Renal pelvis (tissue), 4 donors: Measurements from ENCODE around the gene ARHGAP27. TPM values are rescaled to one million over a fixed set of nuclear protein-coding genes. Genes with fewer than 3 reads are reported as not detected.
"Not testable (repeated sequence)": the region's sequence is repeated elsewhere in the genome, so short reads cannot be mapped to it uniquely, and the experiment has no call there.

ENCODE experiments used
- DNase-seq: peaks from one replicate; pipeline ENCODE4 v3.0.0-alpha.2; 2013
- polyA plus RNA-seq, 3 donors: library from polyadenylated mRNA; unstranded; fragments of 120-200 nt; gene quantifications; one replicate each; pipeline ENCODE4 v1.2.1, GENCODE V29; 2013; ENCODE audit not compliant: insufficient read length in 3 of 3

Gene ARHGAP27
- polyA plus RNA-seq, 3 donors: 15.7 to 21.7 (median 20.4) TPM

DNA sequence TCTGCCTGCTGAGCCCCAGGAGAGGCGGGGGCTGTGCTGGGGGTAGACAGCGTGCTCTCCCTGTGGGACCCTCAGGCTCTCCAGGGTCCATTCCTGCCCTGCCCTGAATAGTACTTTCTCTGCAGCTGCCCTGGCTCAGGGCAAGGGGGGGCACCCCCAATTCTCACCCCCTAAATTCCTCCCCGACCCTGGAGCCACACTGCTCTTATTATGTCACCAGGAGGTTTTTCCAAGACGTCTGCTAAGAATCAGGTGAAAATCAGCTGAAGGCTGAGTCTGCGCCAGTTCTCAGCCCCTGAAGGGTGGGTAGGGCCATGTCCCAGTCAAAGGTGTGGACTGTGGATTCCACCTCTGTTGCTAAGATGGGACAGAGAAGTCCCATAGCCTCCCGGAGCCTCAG, 66.0 kb downstream of the ARHGAP27 start:
- no peak for DNase-seq

- no peak for DNase-seq
Observed at GRCh38 chr17:45366049-45366448, 66.6 kb downstream of the ARHGAP27 start.

DNA sequence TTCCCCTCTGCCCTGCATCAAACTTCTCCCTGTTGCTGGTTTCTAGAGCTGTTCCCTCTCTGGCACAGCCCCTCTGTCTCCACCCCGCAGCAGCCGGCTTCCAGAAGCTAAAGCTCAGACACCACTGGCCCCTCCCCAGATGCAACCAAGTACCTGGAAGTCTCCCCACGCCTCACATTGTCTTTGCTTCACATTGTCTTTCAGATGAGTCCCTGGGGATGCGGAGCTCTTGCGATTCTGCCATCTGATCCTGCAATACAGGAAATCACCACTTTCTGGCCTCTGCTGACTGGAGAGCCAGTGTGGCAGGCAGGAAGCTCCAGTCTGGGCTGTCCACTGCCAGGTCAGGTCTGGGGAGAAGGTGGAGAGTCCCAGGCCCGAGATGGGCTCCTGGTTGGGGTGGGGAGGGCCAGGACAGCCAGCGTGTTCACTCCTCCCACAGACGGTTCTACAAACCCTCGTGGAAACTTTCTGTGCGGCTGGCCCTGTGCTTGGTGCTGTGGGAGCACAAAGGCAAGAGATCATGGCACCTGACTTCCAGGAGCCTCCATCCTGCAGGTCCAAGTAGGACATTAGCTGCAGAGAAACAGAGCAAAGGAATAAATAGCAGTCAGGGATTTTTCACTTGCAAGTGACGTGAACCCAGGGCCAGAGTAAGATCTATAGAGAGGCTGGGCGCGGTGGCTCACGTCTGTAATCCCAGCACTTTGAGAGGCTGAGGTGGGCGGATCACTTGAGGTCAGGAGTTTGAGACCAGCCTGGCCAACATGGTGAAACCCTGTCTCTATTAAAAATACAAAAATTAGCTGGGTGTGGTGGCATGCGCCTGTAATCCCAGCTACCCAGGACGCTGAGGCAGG, 67.9 kb downstream of the ARHGAP27 start:
- DNase-seq: no peak

GRCh38 chr17:45363498-45363897, 69.2 kb downstream of the ARHGAP27 start:
- DNase-seq: no peak

GRCh38 chr17:45361976-45362375, 70.7 kb downstream of the ARHGAP27 start:
- DNase-seq: no peak

DNA sequence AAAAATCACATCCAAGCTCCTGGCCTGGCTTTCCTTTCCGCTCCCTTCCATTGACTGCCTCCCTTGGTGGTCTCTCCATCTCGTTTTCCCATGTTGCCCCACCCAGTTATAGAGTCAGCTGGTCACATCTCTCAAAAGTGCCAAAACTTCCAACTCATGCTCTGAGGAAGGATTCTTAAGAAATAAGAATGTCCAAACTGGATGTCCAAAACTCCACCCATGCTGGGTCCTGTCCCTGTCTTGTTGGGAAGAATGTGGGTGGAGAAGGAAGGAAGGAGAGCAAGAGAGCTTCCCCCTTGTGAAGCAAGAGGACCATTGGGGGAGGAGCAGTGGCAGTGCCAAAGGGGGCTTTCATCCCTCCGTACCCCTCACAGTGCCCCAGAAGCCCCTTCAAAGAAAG, 71.2 kb downstream of the ARHGAP27 start:
- no peak for DNase-seq

DNA sequence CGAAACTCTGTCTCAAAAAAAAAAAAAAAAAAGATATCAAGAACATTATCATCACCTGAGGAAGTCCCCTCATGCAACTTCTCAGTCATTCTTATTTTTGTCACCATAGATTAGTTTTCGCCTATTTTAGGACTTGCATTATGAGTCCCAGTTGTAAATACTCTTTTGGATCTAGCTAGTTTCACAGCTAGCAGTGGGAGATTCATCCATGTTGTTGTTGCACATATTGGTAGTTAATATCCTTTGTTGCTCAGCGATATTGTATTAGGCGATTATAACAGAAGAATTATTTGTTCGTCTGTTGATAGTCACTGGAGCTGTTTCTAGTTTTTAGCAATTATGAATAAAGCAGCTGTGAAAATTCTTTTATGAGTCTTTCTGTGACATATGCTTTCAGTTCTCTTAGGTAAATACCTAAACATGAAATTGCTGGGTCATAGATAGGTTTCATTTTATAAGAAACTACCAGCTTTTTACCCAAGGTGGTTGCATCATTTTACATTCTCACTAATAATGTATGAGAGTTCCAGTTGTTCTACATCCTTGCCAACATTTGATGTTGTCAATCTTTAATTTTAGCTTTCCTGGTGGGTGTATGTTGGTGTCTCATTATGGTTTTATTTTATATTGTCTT, 75.2 kb downstream of the ARHGAP27 start:
- DNase-seq: no peak

GRCh38 chr17:45355087-45355486, 77.6 kb downstream of the ARHGAP27 start:
- no peak for DNase-seq

DNA sequence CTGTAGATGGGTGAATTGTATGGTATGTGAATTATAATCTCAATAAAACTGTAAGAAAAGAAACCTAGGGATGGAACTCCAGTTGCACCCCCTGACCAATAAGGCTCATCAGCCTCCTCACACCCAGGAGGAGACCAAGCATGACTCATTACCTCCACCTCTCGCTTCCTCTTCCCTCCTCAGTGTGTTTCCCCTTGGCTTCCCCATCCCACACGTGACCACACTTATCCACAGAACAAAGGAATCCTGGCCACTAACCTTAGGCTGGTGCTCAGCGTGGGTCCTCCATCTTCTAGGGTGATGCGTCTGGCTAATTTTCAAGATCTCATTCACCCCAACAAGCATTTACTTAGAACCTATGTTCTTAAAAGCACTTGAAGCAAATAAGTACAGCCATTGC, 79.6 kb downstream of the ARHGAP27 start:
- DNase-seq: no peak

DNA sequence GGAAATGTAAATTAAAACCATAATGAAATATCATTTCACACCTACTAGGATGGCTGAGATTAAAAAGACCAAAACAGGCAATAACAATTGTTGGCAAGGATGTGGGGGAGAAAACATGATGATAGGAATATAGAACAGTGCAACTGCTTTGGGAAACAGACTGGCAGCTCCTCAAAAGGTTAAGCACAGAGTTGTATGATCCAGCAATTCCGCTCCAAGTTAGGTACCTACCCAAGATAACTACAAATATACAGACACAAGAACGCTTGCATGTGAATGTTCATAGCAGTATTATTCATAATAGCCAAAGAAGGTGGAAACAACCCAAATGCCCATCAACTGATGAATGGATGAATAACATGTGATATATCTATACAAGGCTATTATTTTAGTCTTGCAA, 80.8 kb downstream of the ARHGAP27 start:
- no peak for DNase-seq

DNA sequence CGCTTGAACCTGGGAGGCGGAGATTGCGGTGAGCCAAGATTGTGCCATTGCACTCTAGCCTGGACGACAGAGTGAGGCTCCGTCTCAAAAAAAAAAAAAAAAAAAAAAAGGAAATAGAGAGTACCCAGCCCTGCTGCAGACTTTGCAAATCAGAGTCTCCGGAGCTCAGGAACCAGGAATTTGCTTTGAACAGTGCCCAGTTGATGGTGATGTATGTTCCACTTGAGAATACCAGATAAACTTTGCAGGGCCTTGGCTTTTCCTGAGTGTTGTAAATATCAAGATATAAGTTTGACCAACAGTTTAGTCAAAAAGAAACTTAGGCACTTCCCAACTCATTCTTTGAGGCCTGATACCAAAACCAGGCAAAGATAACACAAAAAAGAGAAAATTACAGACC, 85.2 kb downstream of the ARHGAP27 start:
- DNase-seq: no peak

- DNase-seq: no peak
Observed at GRCh38 chr17:45346216-45347015, 86.3 kb downstream of the ARHGAP27 start.

- peak; percentile 68 for DNase-seq
Observed at GRCh38 chr17:45345554-45346215, 87.0 kb downstream of the ARHGAP27 start.

GRCh38 chr17:45345246-45345553, 87.5 kb downstream of the ARHGAP27 start:
- no peak for DNase-seq

DNA sequence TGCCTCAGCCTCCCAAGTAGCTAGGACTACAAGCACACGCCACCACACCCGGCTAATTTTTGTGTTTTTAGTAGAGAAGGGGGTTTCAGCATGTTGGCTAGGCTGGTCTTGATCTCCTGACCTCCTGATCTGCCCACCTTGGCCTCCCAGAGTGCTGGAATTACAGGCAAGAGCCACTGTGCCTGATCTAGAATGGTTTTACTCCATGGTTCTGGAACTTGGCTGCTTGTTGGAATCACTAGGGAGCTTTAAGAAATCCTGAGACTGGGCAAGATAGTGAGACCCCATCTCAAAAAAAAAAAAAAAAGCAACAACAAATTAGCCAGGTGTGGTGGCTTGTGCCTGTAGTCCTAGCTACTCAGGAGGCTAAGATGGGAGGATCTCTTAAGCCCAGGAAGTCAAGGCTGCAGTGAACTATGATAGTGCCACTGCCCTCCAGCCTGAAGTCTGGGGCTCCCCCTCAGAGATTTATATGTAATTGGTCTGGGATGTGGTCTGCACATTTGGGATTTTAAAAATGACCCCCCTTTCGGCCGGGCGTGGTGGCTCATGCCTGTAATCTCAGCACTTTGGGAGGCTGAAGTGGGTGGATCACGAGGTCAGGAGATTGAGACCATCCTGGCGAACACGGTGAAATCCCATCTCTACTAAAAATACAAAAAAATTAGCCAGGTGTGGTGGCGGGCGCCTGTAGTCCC, 88.6 kb downstream of the ARHGAP27 start:
- not testable (repeated sequence) for DNase-seq

Other genes starting within 250 kb of the ARHGAP27 start
- 1 to 10 TPM; 5.4 to 7.0 (median 6.3) TPM for gene FMNL1, start 211.0 kb downstream of the ARHGAP27 start, polyA plus RNA-seq
- gene SPATA32, start 170.8 kb downstream of the ARHGAP27 start, polyA plus RNA-seq: under 1 TPM; 0.09 to 0.61 (median 0.31) TPM
- gene MAP3K14, start 115.8 kb downstream of the ARHGAP27 start, polyA plus RNA-seq: 1 to 10 TPM; 5.7 to 7.3 (median 7.3) TPM
- 10 to 100 TPM; 12.6 to 17.3 (median 17.2) TPM for gene PLEKHM1, start 57.9 kb upstream of the ARHGAP27 start, polyA plus RNA-seq